CD4-positive, alpha-beta T cell treated with Interleukin-4 for 1 hour (primary cell): ENCODE results near the gene RSL1D1.

Experiments used
- DNase-seq, 2 donors: peaks; one replicate each; pipeline ENCODE4 v3.0.0-alpha.2; 2020 to 2022

RSL1D1 gene

GRCh38 chr16:11851294-11852091 lies at the start of gene RSL1D1:
RSL1D1 (minus strand) TSS chr16:11851542; CDS start chr16:11851512, 30 bp downstream.
- peak; percentile 95 to 96 for DNase-seq

GRCh38 chr16:11901091-11901490 lies 49.7 kb upstream of the RSL1D1 start:
- no peak for DNase-seq

- no peak for DNase-seq
Observed at GRCh38 chr16:11896486-11897176, 45.3 kb upstream of the RSL1D1 start.

GRCh38 chr16:11893571-11893970 lies 42.2 kb upstream of the RSL1D1 start:
- no peak for DNase-seq

GRCh38 chr16:11892761-11893160 lies 41.4 kb upstream of the RSL1D1 start:
- DNase-seq, result no peak

GRCh38 chr16:11890231-11890965 lies 39.1 kb upstream of the RSL1D1 start:
- no peak for DNase-seq

GRCh38 chr16:11886881-11887280 lies 35.5 kb upstream of the RSL1D1 start:
- no peak for DNase-seq

- DNase-seq, result no peak
Observed at GRCh38 chr16:11884035-11884434, 32.7 kb upstream of the RSL1D1 start.

GRCh38 chr16:11880007-11880406 lies 28.7 kb upstream of the RSL1D1 start:
- no peak for DNase-seq

GRCh38 chr16:11877374-11877773 lies 26.0 kb upstream of the RSL1D1 start:
- no peak for DNase-seq

GRCh38 chr16:11876306-11876705 lies 25.0 kb upstream of the RSL1D1 start:
- no peak for DNase-seq

GRCh38 chr16:11875721-11876120 lies 24.4 kb upstream of the RSL1D1 start:
- no peak for DNase-seq

- DNase-seq, result no peak
Observed at GRCh38 chr16:11871193-11871592, 19.9 kb upstream of the RSL1D1 start.

- no peak for DNase-seq
Observed at GRCh38 chr16:11870399-11870798, 19.1 kb upstream of the RSL1D1 start.

GRCh38 chr16:11869353-11870228 lies 18.2 kb upstream of the RSL1D1 start:
- no peak for DNase-seq

GRCh38 chr16:11868412-11868980 lies 17.2 kb upstream of the RSL1D1 start:
- no peak for DNase-seq

- DNase-seq, result no peak
Observed at GRCh38 chr16:11862489-11862888, 11.1 kb upstream of the RSL1D1 start.

GRCh38 chr16:11857161-11857560 lies 5.8 kb upstream of the RSL1D1 start:
- no peak for DNase-seq

- no peak for DNase-seq
Observed at GRCh38 chr16:11852092-11852809, 909 bp upstream of the RSL1D1 start.

GRCh38 chr16:11848842-11849241 lies 2.5 kb downstream of the RSL1D1 start:
- DNase-seq, result no peak

GRCh38 chr16:11844499-11844898 lies 6.8 kb downstream of the RSL1D1 start:
- no peak for DNase-seq

- DNase-seq, result no peak
Observed at GRCh38 chr16:11843861-11844260, 7.5 kb downstream of the RSL1D1 start.
